ENCODE results near the gene CIROP. TPM values are rescaled to one million over a fixed set of nuclear protein-coding genes. Genes with fewer than 3 reads are reported as not detected.
"Not testable (repeated sequence)": the region's sequence is repeated elsewhere in the genome, so short reads cannot be mapped to it uniquely, and the experiment has no call there.

The CIROP gene
- total RNA-seq, 1 donor from 2014 or later: not detected

DNA sequence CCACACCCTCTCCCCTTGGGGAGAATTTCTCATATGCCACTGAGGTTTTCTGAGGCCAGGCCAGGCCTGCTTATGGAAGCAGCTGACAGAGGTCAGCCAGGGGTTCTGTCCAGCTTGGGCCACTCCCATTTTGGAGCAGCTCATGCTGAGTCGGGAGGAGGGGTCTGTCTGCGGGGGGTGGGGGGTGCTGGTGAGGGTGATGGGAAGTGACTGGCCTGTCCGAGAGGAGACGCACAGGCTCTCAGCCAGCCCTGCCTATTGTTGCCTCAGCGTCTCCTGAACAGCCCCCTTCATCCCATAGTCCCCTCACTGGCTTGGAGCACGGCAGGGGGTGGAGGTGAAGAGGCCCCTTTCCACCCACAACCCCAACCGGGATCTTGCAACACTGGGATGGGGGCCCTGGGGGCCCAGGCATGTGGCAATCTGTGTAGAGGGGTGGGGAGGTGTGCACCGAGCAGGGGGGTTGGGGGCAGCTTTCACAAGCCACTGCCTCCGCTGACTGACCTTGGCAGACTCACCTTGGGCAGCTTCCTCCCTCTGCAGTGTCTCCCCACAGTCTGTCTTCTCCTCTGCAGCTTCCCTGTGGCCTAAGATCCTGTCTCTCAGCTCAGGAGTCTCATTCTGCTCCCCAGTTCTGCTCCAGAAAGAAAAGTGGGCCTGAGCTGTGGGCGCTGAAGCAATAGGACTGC lies 8.8 kb upstream of the CIROP start:
- POLR2A ChIA-PET: no interaction called here
- ATAC-seq (ENCODE audit: low read depth): no peak
- Mint-ChIP-seq H3K27me3 (peaks cover 8% of the 10 kb centered on the region), H3K9me3 (no peaks in the 10 kb centered on the region), H3K4me3 (no peak overlapping the region), H3K36me3 (ENCODE audit: low read depth) (no peaks in the 10 kb centered on the region), H3K4me1 (no peaks in the 10 kb centered on the region), H3K27ac (no peak overlapping the region)
- CTCF ChIA-PET: interaction anchor here (0.7 to 1.2 kb wide), 2 partner anchors 7 to 222 kb away, joined by 3 to 6 read pairs; no protein-coding TSS in a partner anchor
- DNase-seq: no peak
- intact Hi-C loops (cut with micrococcal nuclease): no loop called here
- TF ChIP-seq, protein P1, sequence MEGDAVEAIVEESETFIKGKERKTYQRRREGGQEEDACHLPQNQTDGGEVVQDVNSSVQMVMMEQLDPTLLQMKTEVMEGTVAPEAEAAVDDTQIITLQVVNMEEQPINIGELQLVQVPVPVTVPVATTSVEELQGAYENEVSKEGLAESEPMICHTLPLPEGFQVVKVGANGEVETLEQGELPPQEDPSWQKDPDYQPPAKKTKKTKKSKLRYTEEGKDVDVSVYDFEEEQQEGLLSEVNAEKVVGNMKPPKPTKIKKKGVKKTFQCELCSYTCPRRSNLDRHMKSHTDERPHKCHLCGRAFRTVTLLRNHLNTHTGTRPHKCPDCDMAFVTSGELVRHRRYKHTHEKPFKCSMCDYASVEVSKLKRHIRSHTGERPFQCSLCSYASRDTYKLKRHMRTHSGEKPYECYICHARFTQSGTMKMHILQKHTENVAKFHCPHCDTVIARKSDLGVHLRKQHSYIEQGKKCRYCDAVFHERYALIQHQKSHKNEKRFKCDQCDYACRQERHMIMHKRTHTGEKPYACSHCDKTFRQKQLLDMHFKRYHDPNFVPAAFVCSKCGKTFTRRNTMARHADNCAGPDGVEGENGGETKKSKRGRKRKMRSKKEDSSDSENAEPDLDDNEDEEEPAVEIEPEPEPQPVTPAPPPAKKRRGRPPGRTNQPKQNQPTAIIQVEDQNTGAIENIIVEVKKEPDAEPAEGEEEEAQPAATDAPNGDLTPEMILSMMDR (IDR thresholded peaks at IDR 0.05): no peak

DNA sequence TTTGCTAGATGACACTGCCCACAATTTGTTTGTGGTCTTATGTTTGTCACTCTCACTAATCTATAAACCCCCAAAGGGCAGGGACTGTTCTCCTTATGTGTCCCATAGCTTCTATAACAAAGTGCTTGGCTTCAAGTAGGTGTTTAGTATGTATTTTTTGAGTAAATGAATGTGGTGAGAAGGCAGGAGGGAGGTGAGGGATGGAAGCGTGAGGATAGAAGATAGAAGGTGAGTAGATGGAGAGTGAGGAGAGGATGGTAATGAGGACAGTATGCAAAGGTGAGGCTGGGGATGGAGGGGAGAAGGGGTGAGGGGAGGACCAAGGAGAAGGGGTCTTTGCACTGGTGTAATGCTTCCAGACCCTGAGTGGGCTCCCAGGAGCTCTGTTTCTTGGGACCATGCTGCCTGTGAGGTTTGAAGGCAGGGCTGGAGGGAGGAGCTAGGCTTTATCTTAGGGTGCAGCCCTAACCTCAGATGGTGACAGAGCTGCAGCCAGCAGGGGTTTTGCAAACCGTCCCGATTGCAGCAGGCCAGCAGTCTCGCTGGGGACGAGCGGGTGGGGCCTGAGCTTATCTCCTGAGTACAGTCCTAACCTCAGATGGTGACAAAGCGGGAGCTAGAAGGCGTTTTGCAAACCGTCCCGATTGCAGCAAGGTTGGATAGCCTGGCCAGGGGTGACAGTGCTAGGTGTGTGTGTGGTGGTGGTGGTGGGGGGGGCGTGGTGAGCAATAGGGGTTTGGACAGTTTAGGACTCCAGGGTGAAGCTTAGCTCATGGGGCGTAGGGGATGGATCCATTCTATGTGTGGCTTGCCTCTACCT lies 7.8 kb upstream of the CIROP start:
- no peak for DNase-seq
- Mint-ChIP-seq H3K36me3 (ENCODE audit: low read depth) (no peaks in the 10 kb centered on the region), H3K9me3 (no peaks in the 10 kb centered on the region), H3K27ac (no peak overlapping the region), H3K27me3 (peaks cover 8% of the 10 kb centered on the region), H3K4me3 (no peak overlapping the region), H3K4me1 (no peaks in the 10 kb centered on the region)
- TF ChIP-seq, protein P1 (IDR thresholded peaks at IDR 0.05): no peak
- ChIA-PET CTCF (interaction anchor here (1.2 kb wide), 1 partner anchor 8 kb away, joined by 6 read pairs; no protein-coding TSS in a partner anchor), POLR2A (no interaction called here)
- intact Hi-C loops (cut with micrococcal nuclease): no loop called here
- no peak for ATAC-seq (ENCODE audit: low read depth)

DNA sequence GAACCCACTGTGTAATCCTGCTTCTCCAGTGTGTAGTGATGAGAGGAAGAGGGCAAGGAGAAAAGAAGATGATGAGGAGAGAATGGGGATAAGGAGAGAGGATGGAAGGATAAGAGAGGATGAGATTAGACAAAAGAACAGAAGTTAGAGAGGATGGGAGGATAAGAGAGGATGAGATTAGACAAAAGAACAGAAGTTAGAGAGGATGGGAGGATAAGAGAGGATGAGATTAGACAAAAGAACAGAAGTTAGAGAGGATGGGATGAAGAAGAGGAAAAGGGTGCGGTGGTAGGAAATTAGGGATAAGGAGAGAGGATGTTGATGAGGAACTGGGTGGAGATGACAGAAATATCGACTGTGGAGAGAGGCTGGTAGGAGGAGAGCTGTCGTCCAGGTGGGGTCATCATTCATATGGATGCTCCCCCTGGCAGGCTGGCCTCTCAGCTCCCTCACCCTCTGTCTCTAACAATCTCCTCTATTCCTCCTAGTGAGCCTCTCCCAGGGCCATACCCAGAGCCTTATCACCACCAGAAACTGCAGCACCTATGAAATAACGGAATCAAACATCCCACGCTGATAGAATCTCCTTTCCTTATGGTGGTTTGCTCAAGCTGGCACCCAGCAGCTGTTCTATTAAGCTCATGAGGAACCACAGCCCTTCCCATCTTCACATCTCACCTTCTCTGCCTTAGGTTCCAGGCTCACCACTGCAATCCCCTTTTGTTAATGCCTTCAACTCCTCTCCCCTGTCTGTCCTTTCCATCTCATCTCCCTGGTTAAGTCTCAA lies 6.0 kb upstream of the CIROP start:
- intact Hi-C loops (cut with micrococcal nuclease): no loop called here
- Mint-ChIP-seq H3K27me3 (peaks cover 8% of the 10 kb centered on the region), H3K4me1 (peaks cover 7% of the 10 kb centered on the region), H3K9me3 (no peaks in the 10 kb centered on the region), H3K4me3 (no peak overlapping the region), H3K36me3 (ENCODE audit: low read depth) (no peaks in the 10 kb centered on the region), H3K27ac (no peak overlapping the region)
- ATAC-seq (ENCODE audit: low read depth) (no peak), DNase-seq (no peak)
- ChIA-PET CTCF (interaction anchor here (1.7 kb wide), 1 partner anchor 42 kb away, joined by 4 read pairs; no protein-coding TSS in a partner anchor), POLR2A (no interaction called here)
- TF ChIP-seq, protein P1 (IDR thresholded peaks at IDR 0.05): no peak

DNA sequence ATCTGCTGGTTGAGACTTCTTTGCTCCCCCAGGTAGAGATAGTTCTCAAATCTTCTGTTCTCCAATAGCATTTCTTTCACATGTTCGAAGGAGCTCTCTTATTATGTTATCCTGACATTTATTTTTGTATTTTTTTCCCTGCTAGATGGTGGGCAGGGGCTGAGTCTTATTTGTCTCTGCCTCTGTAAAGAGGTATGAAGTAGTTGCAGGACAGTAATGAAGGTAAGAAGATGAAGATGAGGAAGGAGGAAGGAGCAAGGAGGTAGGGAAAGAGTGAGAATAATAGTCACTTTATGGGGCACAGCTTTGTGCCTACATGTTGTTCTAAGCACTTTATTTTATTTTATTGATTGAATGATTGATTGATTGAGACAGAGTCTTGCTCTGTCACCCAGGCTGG lies 5.0 kb upstream of the CIROP start:
- Mint-ChIP-seq H3K4me1 (peaks cover 7% of the 10 kb centered on the region), H3K36me3 (ENCODE audit: low read depth) (no peaks in the 10 kb centered on the region), H3K9me3 (no peaks in the 10 kb centered on the region), H3K27me3 (peaks cover 4% of the 10 kb centered on the region), H3K4me3 (no peak overlapping the region), H3K27ac (no peak overlapping the region)
- CTCF ChIA-PET: interaction anchor here (1.5 kb wide), 1 partner anchor 11 kb away, joined by 7 read pairs; no protein-coding TSS in a partner anchor
- no peak for DNase-seq
- TF ChIP-seq, protein P1 (IDR thresholded peaks at IDR 0.05): no peak
- intact Hi-C loops (cut with micrococcal nuclease): no loop called here
- POLR2A ChIA-PET: no interaction called here
- no peak for ATAC-seq (ENCODE audit: low read depth)

DNA sequence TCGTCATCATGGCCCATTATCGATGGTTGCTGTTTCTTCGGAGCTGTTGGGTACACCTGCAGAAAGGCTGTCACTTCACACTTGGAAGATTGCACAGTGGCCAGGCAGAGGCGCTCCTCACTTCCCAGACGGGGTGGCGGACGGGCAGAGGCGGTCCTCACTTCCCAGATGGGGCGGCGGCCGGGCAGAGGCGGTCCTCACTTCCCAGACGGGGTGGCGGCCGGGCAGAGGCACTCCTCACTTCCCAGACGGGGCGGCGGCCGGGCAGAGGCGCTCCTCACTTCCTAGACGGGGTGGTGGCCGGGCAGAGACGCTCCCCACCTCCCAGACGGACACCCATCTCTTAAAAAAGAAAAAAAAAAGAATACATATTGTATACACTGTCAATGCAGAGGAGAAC lies 3.4 kb upstream of the CIROP start:
- H3K27ac Mint-ChIP-seq; intact Hi-C loops (cut with micrococcal nuclease); H3K4me1 Mint-ChIP-seq; H3K36me3 Mint-ChIP-seq (ENCODE audit: low read depth); H3K27me3 Mint-ChIP-seq; ATAC-seq (ENCODE audit: low read depth); H3K9me3 Mint-ChIP-seq; H3K4me3 Mint-ChIP-seq; DNase-seq; POLR2A ChIA-PET: not testable (repeated sequence)
- CTCF ChIA-PET: interaction anchor here (0.9 kb wide), 1 partner anchor 8 kb away, joined by 3 read pairs; no protein-coding TSS in a partner anchor

GRCh38 chr14:23107620-23108019 lies 2.8 kb upstream of the CIROP start:
- POLR2A ChIA-PET; H3K27me3 Mint-ChIP-seq; H3K9me3 Mint-ChIP-seq; ATAC-seq (ENCODE audit: low read depth); DNase-seq; H3K4me1 Mint-ChIP-seq; H3K4me3 Mint-ChIP-seq; CTCF ChIA-PET; intact Hi-C loops (cut with micrococcal nuclease); H3K36me3 Mint-ChIP-seq (ENCODE audit: low read depth); H3K27ac Mint-ChIP-seq: not testable (repeated sequence)
